Measurements from ENCODE around the gene SLC1A7.

GRCh38 chr1:53084589-53084971, 57.9 kb downstream of the SLC1A7 start:
- TF ChIP-seq RAD21 (IDR thresholded peaks at IDR 0.05; ENCODE audit: low read depth) (no peak), CREB1 (IDR thresholded peaks at IDR 0.05; ENCODE audit: low read depth) (no peak), REST (IDR thresholded peaks at IDR 0.05; ENCODE audit: low read depth) (no peak)

All from Ishikawa (cell line).